IMR-90 (cell line): ENCODE results near the gene NF1. TPM values are rescaled to one million over a fixed set of nuclear protein-coding genes. Genes with fewer than 3 reads are reported as not detected.
A peak's percentile ranks its signal among the peaks of the same experiment; 100 is the strongest.

Source experiments
- ATAC-seq: fragments of 200-7000 bp; cut with Tn5 transposase; 2 replicates; pipeline ENCODE4 v1.9.1; 2020; ENCODE audit warnings: low read depth, mild to moderate bottlenecking, moderate library complexity
- BruUV-seq: library from RNA; stranded (reverse); fragments of 400-500 nt; replicated peaks from 2 replicates; lab custom pipeline; 2021; lab: Mats Ljungman, UMichigan
- CTCF ChIA-PET: fragments of 300-600 bp; formaldehyde crosslinking; extraction: SDS; loops from one replicate; lab custom pipeline; 2021; ENCODE audit warnings: antibody characterized with exemption; lab: Yijun Ruan, JAX
- POLR2A ChIA-PET: fragments of 300-600 bp; sonication (Branson Sonifier 250); formaldehyde crosslinking; loops from one replicate; lab custom pipeline; 2022; ENCODE audit warnings: antibody characterized with exemption; ENCODE audit not compliant: unreplicated experiment; lab: Charles Lee
- DNase-seq: peaks from one replicate; pipeline ENCODE4 v3.0.0; 2013
- H2AFZ ChIP-seq: replicated peaks from 2 replicates; pipeline ENCODE3; 2013; ENCODE audit warnings: low read length, mild to moderate bottlenecking; ENCODE audit not compliant: poor library complexity
- H2AK5ac ChIP-seq: 2 replicates; pipeline ENCODE4 v1.6.1; 2013; ENCODE audit warnings: low read depth, low read length, inconsistent platforms
- H2AK9ac ChIP-seq: replicated peaks from 2 replicates; pipeline ENCODE3; 2013; ENCODE audit warnings: mild to moderate bottlenecking, low read depth, low read length, moderate library complexity; ENCODE audit not compliant: poor library complexity
- H2BK120ac ChIP-seq: 2 replicates; pipeline ENCODE4 v1.6.1; 2013; ENCODE audit warnings: low read depth, low read length, inconsistent platforms
- H2BK15ac ChIP-seq: 3 replicates; pipeline ENCODE4 v1.6.1; 2013; ENCODE audit warnings: low read depth, low read length, inconsistent platforms
- H2BK20ac ChIP-seq: 2 replicates; pipeline ENCODE4 v1.6.1; 2013; ENCODE audit warnings: low read depth, mild to moderate bottlenecking, inconsistent platforms, low read length, moderate library complexity
- H2BK5ac ChIP-seq: 2 replicates; pipeline ENCODE4 v1.6.1; 2013; ENCODE audit warnings: mild to moderate bottlenecking, low read depth, low read length, inconsistent platforms; ENCODE audit not compliant: poor library complexity, severe bottlenecking
- H3K14ac ChIP-seq: replicated peaks from 2 replicates; pipeline ENCODE4 v1.6.1; 2013; ENCODE audit warnings: low read depth, low read length, inconsistent platforms
- H3K18ac ChIP-seq: 2 replicates; pipeline ENCODE4 v1.6.1; 2013; ENCODE audit warnings: low read depth, low read length, control low read depth
- H3K23ac ChIP-seq: 2 replicates; pipeline ENCODE4 v1.6.1; 2013; ENCODE audit warnings: low read depth, low read length, inconsistent platforms
- H3K27ac ChIP-seq: 2 replicates; pipeline ENCODE4 v1.5.1; 2013; ENCODE audit warnings: mild to moderate bottlenecking, control low read depth, low read length; ENCODE audit not compliant: insufficient read depth
- H3K27me3 ChIP-seq: 2 replicates; pipeline ENCODE4 v1.6.1; 2013; ENCODE audit warnings: low read length; ENCODE audit not compliant: control insufficient read depth, insufficient read depth
- H3K36me3 ChIP-seq: 2 replicates; pipeline ENCODE4 v1.6.1; 2013; ENCODE audit warnings: low read length, mixed read lengths; ENCODE audit not compliant: control insufficient read depth, insufficient read depth
- H3K4ac ChIP-seq: 2 replicates; pipeline ENCODE4 v1.6.1; 2013; ENCODE audit warnings: low read depth, low read length, inconsistent platforms
- H3K4me1 ChIP-seq: 2 replicates; pipeline ENCODE4 v1.6.1; 2013; ENCODE audit warnings: low read length, mixed read lengths; ENCODE audit not compliant: control insufficient read depth, insufficient read depth
- H3K4me2 ChIP-seq: 2 replicates; pipeline ENCODE4 v1.6.1; 2013; ENCODE audit warnings: low read depth, mild to moderate bottlenecking, control low read depth, low read length, moderate library complexity
- H3K4me3 ChIP-seq: 2 replicates; pipeline ENCODE4 v1.5.1; 2013; ENCODE audit warnings: low read depth, mild to moderate bottlenecking, control low read depth, low read length, moderate library complexity; ENCODE audit not compliant: insufficient read depth
- H3K56ac ChIP-seq: 2 replicates; pipeline ENCODE4 v1.6.1; 2013; ENCODE audit warnings: low read length, inconsistent platforms; ENCODE audit not compliant: insufficient read depth; ENCODE audit errors: extremely low read depth
- H3K79me1 ChIP-seq, 2 experiments: 2 replicates each; pipeline ENCODE4 v1.6.1; 2013; ENCODE audit warnings: low read length in 2 of 2, inconsistent platforms in 1 of 2, low read depth in 1 of 2
- H3K9ac ChIP-seq: 2 replicates; pipeline ENCODE4 v1.6.1; 2013; ENCODE audit warnings: low read depth, low read length, control low read depth
- H3K9me1 ChIP-seq: 2 replicates; pipeline ENCODE4 v1.6.1; 2013; ENCODE audit warnings: low read length, inconsistent platforms; ENCODE audit not compliant: insufficient read depth
- H3K9me3 ChIP-seq: 2 replicates; pipeline ENCODE4 v1.6.1; 2013; ENCODE audit warnings: low read length; ENCODE audit not compliant: control insufficient read depth, insufficient read depth
- H4K20me1 ChIP-seq: 2 replicates; pipeline ENCODE4 v1.6.1; 2013; ENCODE audit warnings: low read length, inconsistent platforms; ENCODE audit not compliant: insufficient read depth
- H4K5ac ChIP-seq: 2 replicates; pipeline ENCODE4 v1.6.1; 2013; ENCODE audit warnings: mild to moderate bottlenecking, low read depth, low read length, control low read depth
- H4K8ac ChIP-seq, 2 experiments: 2 replicates each; pipeline ENCODE4 v1.6.1; 2013; ENCODE audit warnings: low read depth in 2 of 2, low read length in 2 of 2, control low read depth in 1 of 2, inconsistent platforms in 1 of 2
- H4K91ac ChIP-seq: 2 replicates; pipeline ENCODE4 v1.6.1; 2013; ENCODE audit warnings: low read depth, low read length, inconsistent platforms; ENCODE audit not compliant: insufficient read depth
- CEBPB ChIP-seq: IDR thresholded peaks from 2 replicates; pipeline ENCODE4 v1.6.1; 2012; ENCODE audit warnings: low read depth, low read length, improper control_type of control experiment
- CHD1 ChIP-seq: IDR thresholded peaks from 2 replicates; pipeline ENCODE4 v1.6.1; 2012; ENCODE audit warnings: low read depth, low read length, improper control_type of control experiment
- CTCF ChIP-seq: conservative IDR thresholded peaks from 2 replicates; pipeline ENCODE4 v1.5.1; 2012; ENCODE audit warnings: mild to moderate bottlenecking, low read depth, low read length, improper control_type of control experiment
- FOS ChIP-seq: fragments of 150-350 bp; IDR thresholded peaks from 2 replicates; pipeline ENCODE4 v1.6.1; 2016; ENCODE audit warnings: low read depth, low read length
- MAFK ChIP-seq: IDR thresholded peaks from 2 replicates; pipeline ENCODE4 v1.6.1; 2012; ENCODE audit warnings: low read depth, low read length, improper control_type of control experiment
- MAZ ChIP-seq: IDR thresholded peaks from 2 replicates; pipeline ENCODE4 v1.6.1; 2012; ENCODE audit warnings: low read depth, mild to moderate bottlenecking, low read length, improper control_type of control experiment, moderate library complexity, borderline replicate concordance
- MXI1 ChIP-seq: IDR thresholded peaks from 2 replicates; pipeline ENCODE4 v1.6.1; 2012; ENCODE audit warnings: low read depth, mild to moderate bottlenecking, low read length, moderate library complexity, borderline replicate concordance
- NFE2L2 ChIP-seq: fragments of 150-350 bp; IDR thresholded peaks from 2 replicates; pipeline ENCODE4 v1.6.1; 2016; ENCODE audit warnings: low read depth, mild to moderate bottlenecking, low read length
- POLR2A ChIP-seq: IDR thresholded peaks from 2 replicates; pipeline ENCODE4 v1.6.1; 2012; ENCODE audit warnings: mild to moderate bottlenecking, low read depth, low read length
- RAD21 ChIP-seq: IDR thresholded peaks from 2 replicates; pipeline ENCODE4 v1.6.1; 2012; ENCODE audit warnings: low read length, improper control_type of control experiment
- RCOR1 ChIP-seq: IDR thresholded peaks from 2 replicates; pipeline ENCODE4 v1.6.1; 2012; ENCODE audit warnings: mild to moderate bottlenecking, low read length, improper control_type of control experiment; ENCODE audit not compliant: insufficient replicate concordance
- RFX5 ChIP-seq: IDR thresholded peaks from 2 replicates; pipeline ENCODE4 v1.8.0; 2012; ENCODE audit warnings: low read depth, mild to moderate bottlenecking, low read length, moderate library complexity
- SMC3 ChIP-seq: fragments of 150-350 bp; IDR thresholded peaks from 2 replicates; pipeline ENCODE4 v1.6.1; 2016; ENCODE audit warnings: low read depth, mild to moderate bottlenecking, antibody characterized with exemption, low read length, moderate library complexity
- USF2 ChIP-seq: fragments of 150-350 bp; IDR thresholded peaks from 2 replicates; pipeline ENCODE4 v1.6.1; 2017; ENCODE audit warnings: mild to moderate bottlenecking, antibody characterized with exemption, low read length, low read depth
- WGBS, 2 experiments: methylation state at CpG; one replicate each; pipeline versions ENCODE4 v1.1.5 to v1.1.7; 2013; ENCODE audit warnings: missing lambda C conversion rate in 2 of 2; ENCODE audit not compliant: insufficient read length in 1 of 2; ENCODE audit errors: extremely low coverage in 2 of 2; 5-methylcytosine and 5-hydroxymethylcytosine counted together
- dilution Hi-C: fragments of 300-500 bp; cut with HindIII; formaldehyde crosslinking; loops from one replicate; pipeline ENCODE4 v1.14.3; 2018; ENCODE audit warnings: low sequenced_read_pairs; ENCODE audit not compliant: unreplicated experiment
- in situ Hi-C: fragments of 300-500 bp; cut with MboI; formaldehyde crosslinking; loops from 3 replicates; pipeline ENCODE4 v1.14.3; 2019; ENCODE audit warnings: low sequenced_read_pairs, inconsistent platforms, mixed read lengths
- intact Hi-C: fragments of 100-400 bp; cut with micrococcal nuclease; formaldehyde crosslinking; loops from 2 replicates; pipeline ENCODE4 v1.10.0; 2022
- polyA plus RNA-seq, 3 experiments: library from polyadenylated mRNA; depleted of rRNA; stranded (reverse); fragments of >200 nt; gene quantifications; 2 replicates each; pipeline ENCODE4 v1.2.3, GENCODE V29; 2012; ENCODE audit warnings: low replicate concordance in 1 of 3
- total RNA-seq: library from RNA; depleted of rRNA; stranded (reverse); fragments of >200 nt; gene quantifications from 2 replicates; pipeline ENCODE4 v1.2.3, GENCODE V29; 2012

Gene NF1
- total and polyA plus RNA-seq, 2 of the 4 experiments (the other 2 are of a cell fraction) = 17.9 to 48.6 TPM

- no peak for TF ChIP-seq MAZ
Measured at GRCh38 chr17:31415640-31416502, 321.1 kb downstream of the NF1 start (continued).

GRCh38 chr17:31416503-31416923 is 321.7 kb downstream of the NF1 start:
- no peak overlapping the region for H2AFZ ChIP-seq
- 0 out of 2 replicates have a peak, but pooled peaks cover 3% of the 10 kb centered on the region for H4K20me1 ChIP-seq
- no peak overlapping the region for H2BK5ac ChIP-seq
- ATAC-seq = peak; percentile 16
- ChIA-PET CTCF (no interaction called here), POLR2A (no interaction called here)
- no peak overlapping the region for H3K9ac ChIP-seq
- intact Hi-C loops (no loop called here), dilution Hi-C loops (no loop called here), in situ Hi-C loops (no loop called here)
- peak; percentile 6 for DNase-seq
- no peak overlapping the region for H2AK9ac ChIP-seq
- no peaks in the 10 kb centered on the region for H3K79me1 ChIP-seq
- no TSS peak for BruUV-seq
- H2BK20ac ChIP-seq = no peak overlapping the region
- no peak overlapping the region for H3K23ac ChIP-seq
- no peaks in the 10 kb centered on the region for H3K9me3 ChIP-seq
- no peak overlapping the region for H2BK120ac ChIP-seq
- H2AK5ac ChIP-seq = no peak overlapping the region
- H3K56ac ChIP-seq = no peak overlapping the region
- no peak overlapping the region for H3K27ac ChIP-seq
- no peaks in the 10 kb centered on the region for H3K36me3 ChIP-seq
- H2BK15ac ChIP-seq = no peak overlapping the region
- H3K27me3 ChIP-seq = peaks cover 15% of the 10 kb centered on the region
- H3K9me1 ChIP-seq = peaks cover 4% of the 10 kb centered on the region; the same call in 1 of the 2 replicates
- no peak overlapping the region for H3K18ac ChIP-seq
- 17% methylated on average over 7 of the region's 10 CpGs; no CpG with 5 or more reads in 1 of the 2 experiments for WGBS, 2 experiments
- H3K4me2 ChIP-seq = no peak overlapping the region
- no peak overlapping the region for H4K5ac ChIP-seq
- no peak overlapping the region for H4K91ac ChIP-seq
- H4K8ac ChIP-seq = no peak overlapping the region
- H3K14ac ChIP-seq = no peak overlapping the region
- no peaks in the 10 kb centered on the region; the same call in 1 of the 2 replicates for H3K4me1 ChIP-seq
- no peak overlapping the region for H3K4ac ChIP-seq
- no peak overlapping the region for H3K4me3 ChIP-seq
- TF ChIP-seq USF2 = no peak
- TF ChIP-seq CHD1 = no peak
- TF ChIP-seq RAD21 = no peak
- no peak for TF ChIP-seq MXI1
- TF ChIP-seq CTCF = no peak
- no peak for TF ChIP-seq MAZ
- no peak for TF ChIP-seq RCOR1
- TF ChIP-seq POLR2A = no peak
- no peak for TF ChIP-seq MAFK
- TF ChIP-seq FOS = no peak
- no peak for TF ChIP-seq NFE2L2
- no peak for TF ChIP-seq RFX5
- no peak for TF ChIP-seq SMC3
- no peak for TF ChIP-seq CEBPB
